GM18870 (cell line): ENCODE results near the gene ZNF445.
"Not testable (repeated sequence)": the region's sequence is repeated elsewhere in the genome, so short reads cannot be mapped to it uniquely, and the experiment has no call there.

ENCODE experiments used
- ATAC-seq: cut with Tn5 transposase; IDR thresholded peaks from one replicate; pipeline ENCODE4 v1.9.1; 2021; ENCODE audit warnings: moderate library complexity; ENCODE audit not compliant: unreplicated experiment

The ZNF445 gene

GRCh38 chr3:44409640-44410410 is 67.6 kb downstream of the ZNF445 start:
- no peak for ATAC-seq

- no peak for ATAC-seq
Measured at GRCh38 chr3:44402548-44402947, 74.9 kb downstream of the ZNF445 start.

- no peak for ATAC-seq
Measured at GRCh38 chr3:44400771-44401170, 76.7 kb downstream of the ZNF445 start.

GRCh38 chr3:44398853-44399252 is 78.6 kb downstream of the ZNF445 start:
- ATAC-seq = no peak

GRCh38 chr3:44398271-44398670 is 79.2 kb downstream of the ZNF445 start:
- ATAC-seq = not testable (repeated sequence)

- no peak for ATAC-seq
Measured at GRCh38 chr3:44396200-44397171, 81.0 kb downstream of the ZNF445 start.

- no peak for ATAC-seq
Measured at GRCh38 chr3:44395714-44396113, 81.8 kb downstream of the ZNF445 start.

GRCh38 chr3:44392489-44392888 is 85.0 kb downstream of the ZNF445 start:
- ATAC-seq = no peak

GRCh38 chr3:44387404-44387803 is 90.1 kb downstream of the ZNF445 start:
- ATAC-seq = no peak
